ENCODE measurements around the gene PRKCH. TPM values are rescaled to one million over a fixed set of nuclear protein-coding genes. Genes with fewer than 3 reads are reported as not detected.

PRKCH gene
- total and polyA plus RNA-seq, 9 of the 15 experiments (the other 6 are each of a cell fraction or from before 2014, with no cell fraction given) = 0.61 to 4.4 (median 4.0) TPM

DNA sequence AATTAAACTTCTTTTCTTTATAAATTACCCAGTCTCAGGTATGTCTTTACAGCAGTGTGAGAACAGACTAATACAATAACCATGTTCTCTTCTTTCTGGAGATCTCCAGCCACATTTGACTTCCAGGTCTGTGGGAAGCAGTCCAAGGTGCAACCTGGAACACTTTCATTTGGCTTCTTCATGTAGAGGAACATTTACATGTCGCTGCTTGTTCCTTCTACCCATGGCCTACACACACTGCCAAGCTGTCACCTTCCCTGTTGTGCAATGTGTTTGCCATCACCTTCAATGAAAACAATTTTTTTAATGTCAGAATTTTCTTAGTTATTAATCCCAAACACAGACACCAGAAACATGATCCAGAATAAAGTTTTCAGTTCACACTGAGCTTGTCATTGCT is 104.7 kb downstream of the PRKCH start:
- in situ Hi-C loops (cut with MboI) = no loop called here
- Histone ChIP-seq H3K36me3 (ENCODE audit: control insufficient read depth, insufficient read depth, low read length) (no peaks in the 10 kb centered on the region), H3K79me2 (ENCODE audit: control insufficient read depth, insufficient read depth, low read length) (no peaks in the 10 kb centered on the region), H3K9ac (ENCODE audit: insufficient read depth in 1 of 2, low read depth in 2 of 2, low read length in 2 of 2) (no peak overlapping the region), H3K27ac (ENCODE audit: extremely low read depth, low read depth, low read length) (no peak overlapping the region), H3K4me2 (ENCODE audit: insufficient read depth, low read length) (no peak overlapping the region), H2AFZ (ENCODE audit: low read depth, low read length) (no peak overlapping the region), H3K4me3 (no peak overlapping the region), H4K20me1 (replicated peaks; ENCODE audit: control insufficient read depth, insufficient read depth, low read length) (no peaks in the 10 kb centered on the region), H3K27me3 (ENCODE audit: control insufficient read depth in 2 of 2, insufficient read depth in 2 of 2, low read length in 2 of 2) (no peaks in the 10 kb centered on the region), H3K9me1 (ENCODE audit: control insufficient read depth, insufficient read depth, low read length) (no peaks in the 10 kb centered on the region), H3K9me3 (replicated peaks; ENCODE audit: control insufficient read depth, insufficient read depth, low read depth, low read length) (no peaks in the 10 kb centered on the region), H3K4me1 (replicated peaks in 1 of 2; ENCODE audit: control insufficient read depth in 2 of 2, insufficient read depth in 2 of 2, low read length in 2 of 2) (no peaks in the 10 kb centered on the region)
- no peak for ATAC-seq
- no peak for DNase-seq (ENCODE audit: extremely low read depth in 1 of 4, low spot score in 3 of 4)
- 9% methylated on average over 1 of the region's 1 CpG for WGBS (ENCODE audit: insufficient coverage, low coverage, missing lambda C conversion rate)
- intact Hi-C loops (cut with micrococcal nuclease) = no loop called here
- no TSS peak for BruUV-seq (replicated peaks)
- no peak for FAIRE-seq
- CTCF ChIA-PET (ENCODE audit: low intra/inter-chr PET ratio) = no interaction called here
- POLR2A ChIA-PET = no interaction called here
- no peak for TF ChIP-seq ILF3 (IDR thresholded peaks at IDR 0.05; ENCODE audit: borderline replicate concordance)
- no peak for TF ChIP-seq PHB2 (IDR thresholded peaks at IDR 0.05; ENCODE audit: low read depth)
- TF ChIP-seq ILK (tag; IDR thresholded peaks at IDR 0.05; ENCODE audit: borderline replicate concordance, low read depth) = no peak
- TF ChIP-seq, protein P1, sequence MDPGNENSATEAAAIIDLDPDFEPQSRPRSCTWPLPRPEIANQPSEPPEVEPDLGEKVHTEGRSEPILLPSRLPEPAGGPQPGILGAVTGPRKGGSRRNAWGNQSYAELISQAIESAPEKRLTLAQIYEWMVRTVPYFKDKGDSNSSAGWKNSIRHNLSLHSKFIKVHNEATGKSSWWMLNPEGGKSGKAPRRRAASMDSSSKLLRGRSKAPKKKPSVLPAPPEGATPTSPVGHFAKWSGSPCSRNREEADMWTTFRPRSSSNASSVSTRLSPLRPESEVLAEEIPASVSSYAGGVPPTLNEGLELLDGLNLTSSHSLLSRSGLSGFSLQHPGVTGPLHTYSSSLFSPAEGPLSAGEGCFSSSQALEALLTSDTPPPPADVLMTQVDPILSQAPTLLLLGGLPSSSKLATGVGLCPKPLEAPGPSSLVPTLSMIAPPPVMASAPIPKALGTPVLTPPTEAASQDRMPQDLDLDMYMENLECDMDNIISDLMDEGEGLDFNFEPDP (CRISPR knock-in tag; IDR thresholded peaks at IDR 0.05) = no peak
- no peak for TF ChIP-seq DMBX1 (CRISPR knock-in tag; IDR thresholded peaks at IDR 0.05; ENCODE audit: borderline replicate concordance)
- no peak for TF ChIP-seq U2AF2 (optimal IDR thresholded peaks at IDR 0.05; ENCODE audit: low read depth, low read length)
